ENCODE data around the gene PTGER3.
"Not testable (repeated sequence)": the region's sequence is repeated elsewhere in the genome, so short reads cannot be mapped to it uniquely, and the experiment has no call there.

PTGER3 gene

GRCh38 chr1:71002709-71003475, 44.7 kb downstream of the PTGER3 start:
- H3K36me3 ChIP-seq (ENCODE audit: control insufficient read depth, insufficient read depth, low read length) = no peaks in the 10 kb centered on the region
- WGBS (ENCODE audit: insufficient coverage, insufficient read length) = no CpG with 5 or more reads among the region's 3 CpGs
- DNase-seq (ENCODE audit: low read depth, low spot score) = no peak
- no peak overlapping the region for H3K27ac ChIP-seq (ENCODE audit: low read length)
- no peak overlapping the region for H3K4me3 ChIP-seq (ENCODE audit: low read length)
- no peaks in the 10 kb centered on the region for H3K27me3 ChIP-seq (ENCODE audit: control insufficient read depth, insufficient read depth, low read length)
- H3K4me1 ChIP-seq (ENCODE audit: control insufficient read depth, insufficient read depth, low read length) = no peaks in the 10 kb centered on the region
- no peaks in the 10 kb centered on the region for H3K9me3 ChIP-seq (ENCODE audit: control insufficient read depth, insufficient read depth, low read length)

GRCh38 chr1:71001624-71002023, 46.0 kb downstream of the PTGER3 start:
- WGBS (ENCODE audit: insufficient coverage, insufficient read length) = no CpG with 5 or more reads among the region's 2 CpGs
- no peaks in the 10 kb centered on the region for H3K36me3 ChIP-seq (ENCODE audit: control insufficient read depth, insufficient read depth, low read length)
- H3K9me3 ChIP-seq (ENCODE audit: control insufficient read depth, insufficient read depth, low read length) = no peaks in the 10 kb centered on the region
- H3K27me3 ChIP-seq (ENCODE audit: control insufficient read depth, insufficient read depth, low read length) = no peaks in the 10 kb centered on the region
- no peak for DNase-seq (ENCODE audit: low read depth, low spot score)
- H3K4me3 ChIP-seq (ENCODE audit: low read length) = no peak overlapping the region
- H3K27ac ChIP-seq (ENCODE audit: low read length) = no peak overlapping the region
- H3K4me1 ChIP-seq (ENCODE audit: control insufficient read depth, insufficient read depth, low read length) = no peaks in the 10 kb centered on the region

- Histone ChIP-seq H3K36me3 (ENCODE audit: control insufficient read depth, insufficient read depth, low read length) (no peaks in the 10 kb centered on the region), H3K4me3 (ENCODE audit: low read length) (no peak overlapping the region), H3K27ac (ENCODE audit: low read length) (no peak overlapping the region), H3K9me3 (ENCODE audit: control insufficient read depth, insufficient read depth, low read length) (no peaks in the 10 kb centered on the region), H3K27me3 (ENCODE audit: control insufficient read depth, insufficient read depth, low read length) (no peaks in the 10 kb centered on the region), H3K4me1 (ENCODE audit: control insufficient read depth, insufficient read depth, low read length) (no peaks in the 10 kb centered on the region)
- WGBS (ENCODE audit: insufficient coverage, insufficient read length) = no CpG with 5 or more reads among the region's 1 CpG
- DNase-seq (ENCODE audit: low read depth, low spot score) = no peak
Measured at GRCh38 chr1:70997793-70998192, 49.8 kb downstream of the PTGER3 start.

- H3K9me3 ChIP-seq (ENCODE audit: control insufficient read depth, insufficient read depth, low read length) = no peaks in the 10 kb centered on the region
- no peak for DNase-seq (ENCODE audit: low read depth, low spot score)
- no peaks in the 10 kb centered on the region for H3K4me1 ChIP-seq (ENCODE audit: control insufficient read depth, insufficient read depth, low read length)
- H3K36me3 ChIP-seq (ENCODE audit: control insufficient read depth, insufficient read depth, low read length) = no peaks in the 10 kb centered on the region
- no CpG with 5 or more reads among the region's 1 CpG for WGBS (ENCODE audit: insufficient coverage, insufficient read length)
- no peaks in the 10 kb centered on the region for H3K27me3 ChIP-seq (ENCODE audit: control insufficient read depth, insufficient read depth, low read length)
- H3K27ac ChIP-seq (ENCODE audit: low read length) = no peak overlapping the region
- no peak overlapping the region for H3K4me3 ChIP-seq (ENCODE audit: low read length)
Measured at GRCh38 chr1:70994753-70995268, 52.8 kb downstream of the PTGER3 start.

GRCh38 chr1:70993798-70994197, 53.8 kb downstream of the PTGER3 start:
- H3K27ac ChIP-seq (ENCODE audit: low read length) = no peak overlapping the region
- no peaks in the 10 kb centered on the region for H3K27me3 ChIP-seq (ENCODE audit: control insufficient read depth, insufficient read depth, low read length)
- no peaks in the 10 kb centered on the region for H3K36me3 ChIP-seq (ENCODE audit: control insufficient read depth, insufficient read depth, low read length)
- no peaks in the 10 kb centered on the region for H3K9me3 ChIP-seq (ENCODE audit: control insufficient read depth, insufficient read depth, low read length)
- H3K4me3 ChIP-seq (ENCODE audit: low read length) = no peak overlapping the region
- no CpG with 5 or more reads among the region's 3 CpGs for WGBS (ENCODE audit: insufficient coverage, insufficient read length)
- DNase-seq (ENCODE audit: low read depth, low spot score) = no peak
- no peaks in the 10 kb centered on the region for H3K4me1 ChIP-seq (ENCODE audit: control insufficient read depth, insufficient read depth, low read length)

- no CpG with 5 or more reads among the region's 2 CpGs for whole genome bisulfite sequencing (ENCODE audit: insufficient coverage, insufficient read length)
- no peaks in the 10 kb centered on the region for H3K27me3 ChIP-seq (ENCODE audit: control insufficient read depth, insufficient read depth, low read length)
- H3K27ac ChIP-seq (ENCODE audit: low read length) = no peak overlapping the region
- no peak overlapping the region for H3K4me3 ChIP-seq (ENCODE audit: low read length)
- no peaks in the 10 kb centered on the region for H3K9me3 ChIP-seq (ENCODE audit: control insufficient read depth, insufficient read depth, low read length)
- no peaks in the 10 kb centered on the region for H3K36me3 ChIP-seq (ENCODE audit: control insufficient read depth, insufficient read depth, low read length)
- DNase-seq (ENCODE audit: low read depth, low spot score) = no peak
- no peaks in the 10 kb centered on the region for H3K4me1 ChIP-seq (ENCODE audit: control insufficient read depth, insufficient read depth, low read length)
Measured at GRCh38 chr1:70992521-70992920, 55.1 kb downstream of the PTGER3 start.

GRCh38 chr1:70990469-70991253, 57.0 kb downstream of the PTGER3 start:
- no CpG with 5 or more reads among the region's 3 CpGs for WGBS (ENCODE audit: insufficient coverage, insufficient read length)
- H3K36me3 ChIP-seq (ENCODE audit: control insufficient read depth, insufficient read depth, low read length) = no peaks in the 10 kb centered on the region
- no peaks in the 10 kb centered on the region for H3K9me3 ChIP-seq (ENCODE audit: control insufficient read depth, insufficient read depth, low read length)
- no peak overlapping the region for H3K4me3 ChIP-seq (ENCODE audit: low read length)
- DNase-seq (ENCODE audit: low read depth, low spot score) = no peak
- H3K27ac ChIP-seq (ENCODE audit: low read length) = no peak overlapping the region
- H3K27me3 ChIP-seq (ENCODE audit: control insufficient read depth, insufficient read depth, low read length) = no peaks in the 10 kb centered on the region
- no peaks in the 10 kb centered on the region for H3K4me1 ChIP-seq (ENCODE audit: control insufficient read depth, insufficient read depth, low read length)

GRCh38 chr1:70987497-70987896, 60.1 kb downstream of the PTGER3 start:
- H3K4me1 ChIP-seq (ENCODE audit: control insufficient read depth, insufficient read depth, low read length) = no peaks in the 10 kb centered on the region
- H3K9me3 ChIP-seq (ENCODE audit: control insufficient read depth, insufficient read depth, low read length) = no peaks in the 10 kb centered on the region
- WGBS (ENCODE audit: insufficient coverage, insufficient read length) = no CpG with 5 or more reads among the region's 2 CpGs
- H3K27me3 ChIP-seq (ENCODE audit: control insufficient read depth, insufficient read depth, low read length) = no peaks in the 10 kb centered on the region
- H3K36me3 ChIP-seq (ENCODE audit: control insufficient read depth, insufficient read depth, low read length) = no peaks in the 10 kb centered on the region
- H3K27ac ChIP-seq (ENCODE audit: low read length) = no peak overlapping the region
- no peak overlapping the region for H3K4me3 ChIP-seq (ENCODE audit: low read length)
- DNase-seq (ENCODE audit: low read depth, low spot score) = no peak

GRCh38 chr1:70985776-70986225, 61.8 kb downstream of the PTGER3 start:
- H3K36me3 ChIP-seq (ENCODE audit: control insufficient read depth, insufficient read depth, low read length); H3K4me1 ChIP-seq (ENCODE audit: control insufficient read depth, insufficient read depth, low read length); H3K9me3 ChIP-seq (ENCODE audit: control insufficient read depth, insufficient read depth, low read length); H3K27ac ChIP-seq (ENCODE audit: low read length); H3K27me3 ChIP-seq (ENCODE audit: control insufficient read depth, insufficient read depth, low read length); DNase-seq (ENCODE audit: low read depth, low spot score); H3K4me3 ChIP-seq (ENCODE audit: low read length): not testable (repeated sequence)
- whole genome bisulfite sequencing (ENCODE audit: insufficient coverage, insufficient read length) = no CpG with 5 or more reads among the region's 5 CpGs

- H3K36me3 ChIP-seq (ENCODE audit: control insufficient read depth, insufficient read depth, low read length); H3K27ac ChIP-seq (ENCODE audit: low read length); H3K9me3 ChIP-seq (ENCODE audit: control insufficient read depth, insufficient read depth, low read length); H3K27me3 ChIP-seq (ENCODE audit: control insufficient read depth, insufficient read depth, low read length); DNase-seq (ENCODE audit: low read depth, low spot score); H3K4me3 ChIP-seq (ENCODE audit: low read length); H3K4me1 ChIP-seq (ENCODE audit: control insufficient read depth, insufficient read depth, low read length): not testable (repeated sequence)
- no CpG with 5 or more reads among the region's 2 CpGs for WGBS (ENCODE audit: insufficient coverage, insufficient read length)
Measured at GRCh38 chr1:70985278-70985677, 62.3 kb downstream of the PTGER3 start.
